Osteocyte (in vitro differentiated cells): ENCODE measurements around the gene ONECUT3. TPM values are rescaled to one million over a fixed set of nuclear protein-coding genes. Genes with fewer than 3 reads are reported as not detected.

Experiments
- DNase-seq: peaks from one replicate; pipeline ENCODE4 v3.0.0; 2021; ENCODE audit warnings: mixed read lengths; ENCODE audit not compliant: unreplicated experiment; ENCODE audit errors: extremely low spot score
- H3K27ac Mint-ChIP-seq: one replicate; pipeline ENCODE4 v1.8.0; 2021; ENCODE audit warnings: mild to moderate bottlenecking, mixed read lengths; ENCODE audit not compliant: unreplicated experiment
- H3K27me3 Mint-ChIP-seq: one replicate; pipeline ENCODE4 v1.8.0; 2021; ENCODE audit warnings: mixed read lengths; ENCODE audit not compliant: unreplicated experiment
- H3K36me3 Mint-ChIP-seq: one replicate; pipeline ENCODE4 v1.8.0; 2021; ENCODE audit warnings: mixed read lengths; ENCODE audit not compliant: unreplicated experiment
- H3K4me1 Mint-ChIP-seq: one replicate; pipeline ENCODE4 v1.8.0; 2021; ENCODE audit warnings: mixed read lengths; ENCODE audit not compliant: unreplicated experiment
- H3K4me3 Mint-ChIP-seq: one replicate; pipeline ENCODE4 v1.8.0; 2021; ENCODE audit warnings: mild to moderate bottlenecking, moderate library complexity, mixed read lengths; ENCODE audit not compliant: unreplicated experiment
- H3K9me3 Mint-ChIP-seq: one replicate; pipeline ENCODE4 v1.8.0; 2021; ENCODE audit warnings: mixed read lengths; ENCODE audit not compliant: unreplicated experiment
- CTCF ChIP-seq: fragments of 200-600 bp; sonication (generic); IDR thresholded peaks from 2 replicates; pipeline ENCODE4 v1.5.0; 2021; ENCODE audit warnings: antibody characterized with exemption, mild to moderate bottlenecking, moderate library complexity
- total RNA-seq: library from RNA; stranded (reverse); gene quantifications from 2 replicates; pipeline ENCODE4 v1.2.1, GENCODE V29; 2021

Gene ONECUT3
- total RNA-seq, 1 donor from 2014 or later = not detected

DNA sequence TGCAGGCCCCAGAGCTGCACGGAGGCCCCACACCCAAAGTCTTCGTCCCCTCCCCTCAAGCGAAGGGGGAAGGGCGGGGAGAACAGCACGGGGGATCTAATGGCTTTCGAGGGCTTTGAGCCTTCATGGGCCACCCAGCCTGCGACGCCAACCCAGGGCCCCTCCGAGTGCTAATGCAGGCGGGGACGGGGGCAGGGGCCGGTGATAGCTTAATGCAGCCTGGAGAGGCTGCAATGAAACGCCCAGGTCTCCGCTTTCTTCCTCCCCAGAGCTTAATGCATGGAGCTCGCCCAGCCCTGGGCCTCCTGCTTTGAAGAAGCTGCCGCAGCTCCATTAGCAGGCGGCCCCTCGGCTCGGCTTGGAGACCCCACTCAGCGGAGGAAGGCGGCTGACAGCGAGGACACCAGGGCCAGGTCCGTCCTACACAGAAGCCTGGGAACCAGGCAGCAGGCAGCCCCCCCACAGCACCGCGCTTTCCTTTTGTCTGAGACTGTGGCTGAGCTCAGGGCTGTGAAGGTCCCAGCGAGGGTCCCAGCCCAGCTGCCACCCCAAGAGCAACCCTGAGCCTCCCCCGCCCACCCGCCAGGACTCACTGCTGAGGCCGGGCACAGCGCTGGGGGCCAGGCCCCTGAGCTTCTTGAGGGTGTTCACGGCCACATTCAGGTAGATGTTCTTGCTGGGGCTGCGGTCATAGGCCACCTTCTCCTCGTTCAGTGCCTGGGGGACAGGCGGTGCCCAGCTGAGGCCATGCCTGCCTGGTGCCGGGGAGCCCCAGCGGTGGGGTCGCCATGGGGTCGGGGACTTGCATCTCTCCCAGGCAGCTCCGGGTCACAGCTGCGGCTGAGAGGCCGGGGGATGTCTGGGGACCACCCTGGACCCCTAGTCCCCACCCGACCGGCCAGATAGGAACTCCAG lies 66.3 kb downstream of the ONECUT3 start:
- Mint-ChIP-seq H3K4me1 (no peaks in the 10 kb centered on the region), H3K27me3 (no peaks in the 10 kb centered on the region), H3K4me3 (no peak overlapping the region), H3K36me3 (peaks cover 19% of the 10 kb centered on the region), H3K27ac (no peak overlapping the region), H3K9me3 (no peaks in the 10 kb centered on the region)
- no peak for TF ChIP-seq CTCF
- DNase-seq = no peak

DNA sequence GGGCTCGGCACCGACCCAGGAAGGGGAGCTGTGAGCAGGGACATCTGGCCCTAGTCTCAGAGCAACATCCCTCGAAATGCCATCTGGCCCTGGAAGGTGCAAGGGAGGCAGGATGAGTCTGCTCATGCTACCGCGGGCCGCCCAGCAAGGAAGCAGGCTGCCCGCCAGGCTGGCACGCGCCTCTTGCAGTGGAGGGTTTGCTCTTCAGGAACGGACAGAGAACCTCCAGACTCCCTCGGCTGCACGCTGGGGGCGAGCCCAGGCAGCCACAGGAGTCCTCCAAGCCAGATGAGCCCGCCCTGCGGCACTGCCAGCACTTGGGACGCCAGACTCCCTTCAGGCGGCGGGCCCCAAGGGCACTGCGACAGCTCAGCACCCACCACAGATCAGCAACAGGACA lies 68.9 kb downstream of the ONECUT3 start:
- H3K4me1 Mint-ChIP-seq = peaks cover 5% of the 10 kb centered on the region
- DNase-seq = no peak
- no peaks in the 10 kb centered on the region for H3K9me3 Mint-ChIP-seq
- TF ChIP-seq CTCF = no peak
- H3K4me3 Mint-ChIP-seq = no peak overlapping the region
- no peak overlapping the region for H3K27ac Mint-ChIP-seq
- H3K36me3 Mint-ChIP-seq = peaks cover 20% of the 10 kb centered on the region
- no peaks in the 10 kb centered on the region for H3K27me3 Mint-ChIP-seq

DNA sequence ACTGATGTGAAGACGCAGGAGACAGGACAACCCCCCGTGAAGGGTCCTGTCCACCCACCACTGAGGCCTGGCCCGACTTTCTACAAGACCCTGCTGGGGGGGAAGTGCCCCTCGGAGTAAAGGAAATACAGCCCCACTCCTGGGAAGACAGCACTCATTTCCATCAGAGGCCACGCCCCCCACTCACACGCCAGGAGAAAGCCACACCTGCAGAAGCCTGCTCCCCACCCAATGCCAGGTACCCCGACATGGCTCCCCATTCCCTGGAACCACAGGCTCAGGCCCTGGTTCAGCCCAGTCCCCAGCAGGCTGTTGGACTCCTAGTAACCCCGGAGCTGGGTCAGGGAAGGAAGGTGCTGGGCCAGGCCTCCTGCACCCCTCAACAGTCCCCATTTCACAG lies 69.7 kb downstream of the ONECUT3 start:
- H3K36me3 Mint-ChIP-seq = peaks cover 19% of the 10 kb centered on the region
- no peaks in the 10 kb centered on the region for H3K27me3 Mint-ChIP-seq
- no peak for DNase-seq
- H3K9me3 Mint-ChIP-seq = no peaks in the 10 kb centered on the region
- peaks cover 5% of the 10 kb centered on the region for H3K4me1 Mint-ChIP-seq
- no peak for TF ChIP-seq CTCF
- H3K4me3 Mint-ChIP-seq = no peak overlapping the region
- no peak overlapping the region for H3K27ac Mint-ChIP-seq

DNA sequence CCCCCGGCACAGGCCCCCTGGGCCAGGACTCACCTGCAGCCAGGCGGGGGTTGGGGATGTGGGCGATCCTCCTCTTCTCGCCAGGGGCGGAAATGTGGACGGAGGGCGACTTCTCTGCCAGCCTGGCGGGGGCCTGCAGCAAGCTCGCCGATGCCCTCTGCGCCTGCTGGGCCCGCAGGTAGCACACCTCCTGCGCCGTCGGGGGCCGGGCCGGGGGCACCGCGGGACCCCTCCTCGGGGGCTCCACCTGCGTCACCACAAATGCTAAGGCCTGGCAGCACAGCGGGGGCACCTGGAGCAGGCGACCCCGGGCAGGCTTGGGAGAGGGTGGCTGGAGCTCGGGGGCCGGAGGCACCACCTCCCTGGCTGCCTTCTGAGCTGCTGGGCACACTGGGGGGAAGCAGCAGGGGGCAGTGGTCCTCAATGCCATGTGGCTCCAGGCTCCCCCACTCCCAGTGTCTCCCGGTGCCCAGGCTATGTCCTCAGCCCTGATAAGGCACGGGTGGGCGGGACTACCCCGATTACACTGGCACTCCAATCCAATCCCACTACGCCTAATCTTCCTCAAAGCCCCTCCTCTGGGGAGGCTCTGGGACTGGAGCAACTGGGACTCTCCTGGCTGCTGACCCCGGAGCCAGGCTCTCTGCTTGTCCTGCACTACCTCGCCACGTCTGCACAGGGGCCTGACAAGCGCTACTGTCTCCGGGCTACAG lies 70.4 kb downstream of the ONECUT3 start:
- no peak for TF ChIP-seq CTCF
- Mint-ChIP-seq H3K36me3 (peaks cover 17% of the 10 kb centered on the region), H3K27me3 (no peaks in the 10 kb centered on the region), H3K4me1 (peaks cover 5% of the 10 kb centered on the region), H3K9me3 (no peaks in the 10 kb centered on the region), H3K4me3 (no peak overlapping the region), H3K27ac (no peak overlapping the region)
- no peak for DNase-seq

DNA sequence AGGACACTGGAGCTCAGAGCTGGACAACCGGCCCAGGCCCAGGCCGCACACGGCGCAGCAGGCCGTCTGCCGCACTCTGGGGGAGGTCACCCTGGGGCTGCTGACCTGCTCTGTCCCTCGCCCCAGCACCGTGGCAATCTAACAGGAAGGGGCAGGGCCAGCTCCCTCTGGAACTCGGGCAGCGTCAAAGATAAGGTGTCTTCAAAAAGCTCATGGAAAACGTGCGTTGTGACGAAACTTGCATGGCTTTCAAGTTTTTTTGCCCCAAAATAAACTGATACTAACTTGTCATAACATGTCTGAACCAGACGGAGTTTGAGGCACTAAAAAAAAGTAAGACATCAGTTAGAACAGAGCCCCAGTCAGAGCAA lies 70.9 kb downstream of the ONECUT3 start:
- DNase-seq = no peak
- no peaks in the 10 kb centered on the region for H3K9me3 Mint-ChIP-seq
- peaks cover 17% of the 10 kb centered on the region for H3K36me3 Mint-ChIP-seq
- H3K4me3 Mint-ChIP-seq = no peak overlapping the region
- TF ChIP-seq CTCF = no peak
- H3K4me1 Mint-ChIP-seq = peaks cover 5% of the 10 kb centered on the region
- no peak overlapping the region for H3K27ac Mint-ChIP-seq
- no peaks in the 10 kb centered on the region for H3K27me3 Mint-ChIP-seq
